Sigmoid colon (tissue), 4 donors: ENCODE measurements around the gene FSD1.

Experiments used
- EP300 ChIP-seq, 4 donors: sonication (generic); formaldehyde crosslinking; IDR thresholded peaks; one replicate each; pipeline ENCODE4 v1.6.1; 2017; ENCODE audit warnings: antibody characterized with exemption in 4 of 4
- POLR2A ChIP-seq, 2 donors: fragments of 450-650 bp; IDR thresholded peaks; one replicate each; pipeline ENCODE4 v1.6.1; 2016; ENCODE audit warnings: antibody characterized with exemption in 2 of 2, mild to moderate bottlenecking in 2 of 2, moderate library complexity in 2 of 2
- TF ChIP-seq, protein P1 (sequence below), 4 experiments: fragments of 450-650 bp in 3 of 4; fragments of 200-600 bp in 1 of 4; IDR thresholded peaks; one replicate each; pipeline ENCODE4 v1.5.1; 2016 to 2019; ENCODE audit warnings: antibody characterized with exemption in 4 of 4, mild to moderate bottlenecking in 3 of 4, moderate library complexity in 2 of 4

DNA sequence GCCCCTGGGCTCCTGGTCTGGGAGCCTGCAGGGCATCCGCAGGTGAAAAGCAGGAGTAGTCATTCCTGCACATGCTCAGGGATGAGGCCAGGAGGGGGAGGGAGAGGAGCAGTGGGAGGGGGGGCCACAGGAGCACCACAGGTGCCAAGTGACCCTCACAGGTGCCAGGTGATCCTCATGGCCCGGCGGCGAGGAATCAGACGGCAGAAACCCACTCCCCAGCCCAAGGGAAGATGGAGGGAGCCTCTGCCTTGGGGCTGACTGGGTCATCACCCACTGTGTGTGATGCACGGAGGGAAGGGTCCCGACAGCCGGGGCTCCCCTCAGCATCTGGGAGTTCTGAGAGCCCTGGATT lies 68.6 kb downstream of the FSD1 start:
- TF ChIP-seq, protein P1, sequence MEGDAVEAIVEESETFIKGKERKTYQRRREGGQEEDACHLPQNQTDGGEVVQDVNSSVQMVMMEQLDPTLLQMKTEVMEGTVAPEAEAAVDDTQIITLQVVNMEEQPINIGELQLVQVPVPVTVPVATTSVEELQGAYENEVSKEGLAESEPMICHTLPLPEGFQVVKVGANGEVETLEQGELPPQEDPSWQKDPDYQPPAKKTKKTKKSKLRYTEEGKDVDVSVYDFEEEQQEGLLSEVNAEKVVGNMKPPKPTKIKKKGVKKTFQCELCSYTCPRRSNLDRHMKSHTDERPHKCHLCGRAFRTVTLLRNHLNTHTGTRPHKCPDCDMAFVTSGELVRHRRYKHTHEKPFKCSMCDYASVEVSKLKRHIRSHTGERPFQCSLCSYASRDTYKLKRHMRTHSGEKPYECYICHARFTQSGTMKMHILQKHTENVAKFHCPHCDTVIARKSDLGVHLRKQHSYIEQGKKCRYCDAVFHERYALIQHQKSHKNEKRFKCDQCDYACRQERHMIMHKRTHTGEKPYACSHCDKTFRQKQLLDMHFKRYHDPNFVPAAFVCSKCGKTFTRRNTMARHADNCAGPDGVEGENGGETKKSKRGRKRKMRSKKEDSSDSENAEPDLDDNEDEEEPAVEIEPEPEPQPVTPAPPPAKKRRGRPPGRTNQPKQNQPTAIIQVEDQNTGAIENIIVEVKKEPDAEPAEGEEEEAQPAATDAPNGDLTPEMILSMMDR (IDR thresholded peaks at IDR 0.05), result no peak
- TF ChIP-seq POLR2A (IDR thresholded peaks at IDR 0.05), result no peak
- TF ChIP-seq EP300 (IDR thresholded peaks at IDR 0.05), result no peak
